GM12874 (cell line): ENCODE data around the gene EDRF1.

ENCODE experiments used
- CTCF ChIP-seq: IDR thresholded peaks from 2 replicates; pipeline ENCODE4 v1.5.1; 2011; ENCODE audit warnings: low read depth, mild to moderate bottlenecking, control low read depth, low read length, moderate library complexity; ENCODE audit not compliant: insufficient read depth

The EDRF1 gene

DNA sequence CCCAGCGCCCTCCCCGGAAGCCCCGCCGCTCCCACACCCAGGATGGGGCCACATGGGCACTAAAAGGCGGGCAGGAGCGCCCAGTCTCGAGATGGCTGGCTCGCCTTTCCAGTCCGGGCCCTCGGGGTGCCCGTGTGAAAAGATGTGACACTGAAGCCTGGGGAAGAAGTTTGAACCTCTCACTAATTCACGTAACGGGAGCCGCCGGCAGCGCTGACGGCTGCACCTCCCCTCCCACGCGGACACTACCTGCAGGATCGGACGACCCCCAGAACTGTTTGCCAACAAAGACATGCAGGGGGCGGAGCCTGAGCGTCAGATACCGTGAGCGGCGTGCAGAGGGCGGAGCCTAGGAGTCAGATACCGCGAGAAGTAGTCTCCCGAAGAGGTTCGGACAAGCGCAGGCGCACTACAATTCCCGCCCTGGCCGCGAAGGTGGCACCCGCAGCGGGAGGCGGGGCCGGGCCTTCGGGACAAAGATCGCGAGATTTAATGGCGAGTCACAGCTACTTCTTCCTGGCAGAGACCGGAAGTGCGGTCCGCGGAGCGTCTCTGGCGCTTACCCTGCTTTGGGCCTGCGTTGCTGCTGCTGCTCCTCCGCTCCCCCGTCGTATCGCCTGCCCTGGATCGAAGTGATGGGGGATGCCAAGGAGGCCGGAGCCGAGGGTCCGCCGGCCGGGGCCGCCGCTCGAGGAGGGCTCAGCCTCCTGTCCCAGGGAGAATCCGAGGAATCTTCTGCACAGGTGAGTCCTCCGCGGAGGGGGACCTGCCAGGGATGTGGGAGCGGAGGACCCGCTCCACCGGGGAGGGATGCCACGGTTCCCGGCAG is at the start of gene EDRF1:
Gene EDRF1, plus strand, starts transcription at position 537 of the 829 bp plus-strand sequence. Its CDS starts 99 bp downstream, at position 636.
- TF ChIP-seq CTCF = no peak

- no peak for TF ChIP-seq CTCF
These were observed 46.6 kb upstream of the EDRF1 start for GRCh38 chr10:125672884-125673283.

DNA sequence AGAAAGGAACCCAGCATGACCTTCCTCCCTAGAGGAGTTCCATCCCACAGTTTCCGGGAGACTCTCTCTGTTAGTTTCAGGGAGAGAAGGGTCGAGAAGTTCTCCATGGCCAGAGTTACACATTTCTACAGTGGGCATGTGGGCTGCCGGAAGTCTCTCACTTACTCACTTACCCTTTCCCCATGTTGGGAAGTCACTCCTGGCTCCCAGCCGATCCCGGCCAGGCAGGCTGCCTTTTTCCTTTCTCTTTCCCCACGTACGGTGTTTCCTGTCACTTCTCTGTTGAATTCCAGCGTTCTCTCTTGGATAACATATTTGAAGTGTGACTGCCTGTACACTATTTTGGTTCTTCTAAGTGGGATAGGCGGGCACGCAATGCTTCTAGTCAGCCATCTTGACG is 40.1 kb upstream of the EDRF1 start:
- no peak for TF ChIP-seq CTCF

DNA sequence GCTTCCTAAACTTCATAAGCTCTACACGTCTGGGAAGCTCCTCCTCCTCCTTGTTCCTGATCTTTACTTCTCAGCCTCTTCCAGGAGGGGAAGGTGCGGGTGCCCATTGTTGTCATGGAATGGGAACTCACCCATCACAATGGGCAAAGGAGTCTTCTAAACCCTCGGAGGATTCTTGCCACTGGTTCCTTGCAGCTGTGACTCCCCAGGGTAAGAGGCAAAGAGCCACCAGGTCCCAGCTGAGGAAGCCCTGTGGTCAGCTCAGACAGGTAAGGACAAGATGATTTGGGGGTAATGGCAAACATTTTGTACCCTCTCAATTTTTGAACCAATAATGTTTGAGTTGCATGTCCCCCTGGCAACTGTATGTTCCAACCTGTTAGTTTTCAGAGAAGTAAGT is 36.4 kb upstream of the EDRF1 start, which contains the start of gene TEX36:
Gene TEX36, minus strand, starts transcription at position 101 of the 400 bp plus-strand sequence. CDS start 174 bp downstream, outside the sequence.
- no peak for TF ChIP-seq CTCF

DNA sequence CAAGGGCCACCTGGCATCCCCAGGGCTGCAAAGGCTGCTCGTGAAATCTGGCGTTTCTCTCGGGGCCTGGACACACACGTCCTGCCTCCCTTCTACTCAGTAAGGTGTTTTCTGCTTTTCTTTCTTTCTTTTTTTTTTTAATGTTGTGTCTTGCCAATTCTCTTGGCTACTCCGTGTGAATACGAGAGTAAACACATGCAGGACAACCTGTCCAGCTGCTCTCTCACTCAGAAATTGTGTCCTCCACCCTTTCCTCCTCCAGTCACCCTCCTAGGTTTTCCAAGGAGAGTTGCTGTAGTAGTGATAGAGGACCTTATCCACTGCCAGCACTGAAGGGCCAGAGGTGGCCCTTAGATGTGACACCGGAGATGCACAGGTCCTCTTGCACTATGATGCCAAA is 35.7 kb upstream of the EDRF1 start:
- TF ChIP-seq CTCF = no peak

DNA sequence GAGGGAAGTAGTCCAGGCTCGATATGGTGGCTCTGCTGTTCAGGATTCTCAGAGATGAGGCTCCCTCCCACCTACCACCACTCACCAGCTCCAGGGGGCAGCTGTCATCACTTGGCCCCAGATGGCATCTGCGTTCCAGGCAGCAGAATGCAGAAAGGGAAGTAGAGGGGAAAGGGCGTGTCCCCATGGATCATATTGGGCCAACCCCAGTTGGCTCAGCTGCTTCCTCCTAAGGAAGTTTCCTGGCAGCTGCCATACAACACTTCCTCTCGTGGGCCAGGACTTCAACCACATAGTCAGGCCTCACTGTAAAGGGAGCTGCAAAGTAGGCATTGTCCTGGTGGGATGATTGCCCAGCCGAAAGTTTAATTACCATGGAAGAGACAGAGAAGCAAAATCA is 34.9 kb upstream of the EDRF1 start:
- TF ChIP-seq CTCF = no peak

DNA sequence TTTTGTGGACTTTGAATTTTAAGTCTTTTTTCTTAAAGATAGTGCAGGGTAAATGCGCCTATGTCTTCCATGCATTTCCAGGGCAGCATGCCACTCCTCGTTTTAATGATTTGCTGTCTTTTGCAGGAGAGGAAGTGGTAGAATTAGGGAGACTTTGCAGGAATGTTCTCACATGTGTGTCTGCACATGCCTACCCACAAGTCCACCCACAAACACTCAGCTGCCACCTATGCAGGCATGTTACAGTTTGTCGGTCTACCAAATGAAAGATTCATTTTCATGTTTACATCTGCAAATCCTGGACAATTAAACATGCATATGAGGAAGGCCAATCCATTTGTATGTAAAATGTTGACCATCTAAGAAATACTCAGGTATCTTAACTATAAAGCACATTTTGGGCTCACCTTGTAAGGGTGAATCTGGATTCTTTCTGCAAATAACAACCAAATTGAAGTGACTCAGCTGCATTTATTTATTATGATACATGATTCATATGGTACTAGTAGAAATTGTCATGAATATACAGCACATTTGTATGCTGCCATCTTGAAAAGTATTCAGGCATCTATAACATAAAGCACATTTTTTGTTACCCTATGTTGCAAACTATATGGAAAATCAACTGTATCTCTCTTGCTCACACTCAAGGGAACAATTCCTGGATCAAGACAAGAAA is 31.9 kb upstream of the EDRF1 start:
- TF ChIP-seq CTCF = no peak
